Astrocyte (in vitro differentiated cells and primary cell): ENCODE results near the gene DENND4B. TPM values are rescaled to one million over a fixed set of nuclear protein-coding genes. Genes with fewer than 3 reads are reported as not detected.

ENCODE experiments used
- DNase-seq: peaks from one replicate; pipeline ENCODE4 v3.0.0-alpha.2; 2010; ENCODE audit warnings: low read depth
- FAIRE-seq: peaks from 2 replicates; lab custom pipeline; 2011; peaks lifted over from hg19 to GRCh38; lab: Jason Lieb, UNC
- H2AFZ ChIP-seq: 2 replicates; pipeline ENCODE4 v1.6.0; 2012; ENCODE audit warnings: low read depth, low read length, inconsistent platforms
- H3K27ac ChIP-seq: 2 replicates; pipeline ENCODE4 v1.5.1; 2011; ENCODE audit warnings: low read depth, low read length, inconsistent platforms
- H3K27me3 ChIP-seq: 2 replicates; pipeline ENCODE4 v1.6.0; 2011; ENCODE audit warnings: low read length, inconsistent platforms; ENCODE audit not compliant: insufficient read depth
- H3K36me3 ChIP-seq: 2 replicates; pipeline ENCODE4 v1.5.1; 2011; ENCODE audit warnings: low read length, inconsistent platforms; ENCODE audit not compliant: insufficient read depth
- H3K4me1 ChIP-seq: 2 replicates; pipeline ENCODE4 v1.5.1; 2011; ENCODE audit warnings: low read length, inconsistent platforms; ENCODE audit not compliant: insufficient read depth
- H3K4me2 ChIP-seq: 2 replicates; pipeline ENCODE4 v1.6.0; 2012; ENCODE audit warnings: low read length, inconsistent platforms
- H3K4me3 ChIP-seq: 2 replicates; pipeline ENCODE4 v1.5.1; 2011; ENCODE audit warnings: low read depth, mild to moderate bottlenecking, low read length, inconsistent platforms; ENCODE audit not compliant: insufficient read depth
- H3K79me2 ChIP-seq: 2 replicates; pipeline ENCODE4 v1.6.0; 2012; ENCODE audit warnings: mild to moderate bottlenecking, low read length, inconsistent platforms; ENCODE audit not compliant: insufficient read depth
- H3K9ac ChIP-seq: 2 replicates; pipeline ENCODE4 v1.6.0; 2012; ENCODE audit warnings: mild to moderate bottlenecking, low read length, inconsistent platforms
- H3K9me3 ChIP-seq: 2 replicates; pipeline ENCODE4 v1.5.1; 2012; ENCODE audit warnings: low read depth, mild to moderate bottlenecking, low read length, inconsistent platforms; ENCODE audit not compliant: insufficient read depth
- H4K20me1 ChIP-seq: 2 replicates; pipeline ENCODE4 v1.6.0; 2012; ENCODE audit warnings: low read length, inconsistent platforms; ENCODE audit not compliant: insufficient read depth
- H3K27ac Mint-ChIP-seq: one replicate; pipeline ENCODE4 v1.8.0; 2021; ENCODE audit warnings: mild to moderate bottlenecking, mixed read lengths; ENCODE audit not compliant: unreplicated experiment
- H3K27me3 Mint-ChIP-seq: one replicate; pipeline ENCODE4 v1.8.0; 2021; ENCODE audit warnings: low read depth, mixed read lengths; ENCODE audit not compliant: unreplicated experiment
- H3K36me3 Mint-ChIP-seq: one replicate; pipeline ENCODE4 v1.8.0; 2021; ENCODE audit warnings: low read depth, mixed read lengths; ENCODE audit not compliant: unreplicated experiment
- H3K4me1 Mint-ChIP-seq: one replicate; pipeline ENCODE4 v1.8.0; 2021; ENCODE audit warnings: low read depth, mixed read lengths; ENCODE audit not compliant: unreplicated experiment
- H3K4me3 Mint-ChIP-seq: one replicate; pipeline ENCODE4 v1.8.0; 2021; ENCODE audit warnings: mild to moderate bottlenecking, moderate library complexity, mixed read lengths; ENCODE audit not compliant: unreplicated experiment
- H3K9me3 Mint-ChIP-seq: one replicate; pipeline ENCODE4 v1.8.0; 2021; ENCODE audit warnings: mild to moderate bottlenecking, mixed read lengths; ENCODE audit not compliant: unreplicated experiment
- CTCF ChIP-seq: IDR thresholded peaks from 2 replicates; pipeline ENCODE4 v1.5.1; 2011; ENCODE audit warnings: low read depth, mild to moderate bottlenecking, inconsistent platforms, low read length, moderate library complexity; ENCODE audit not compliant: insufficient read depth
- EZH2 ChIP-seq: IDR thresholded peaks from 2 replicates; pipeline ENCODE4 v1.6.1; 2012; ENCODE audit warnings: mild to moderate bottlenecking, low read length, inconsistent platforms; ENCODE audit not compliant: insufficient read depth
- total RNA-seq: library from RNA; stranded (reverse); gene quantifications from 2 replicates; pipeline ENCODE4 v1.2.1, GENCODE V29; 2021

The DENND4B gene
- total RNA-seq, 1 donor from 2014 or later = 31.3 TPM

GRCh38 chr1:153882296-153882912, 64.1 kb downstream of the DENND4B start:
- peaks cover 34% of the 10 kb centered on the region for H4K20me1 ChIP-seq
- H3K4me2 ChIP-seq = peak overlapping the region; percentile 88
- no peak for FAIRE-seq
- TF ChIP-seq CTCF (no peak), EZH2 (no peak)
- H3K9ac ChIP-seq = peak overlapping the region; percentile 84
- H3K4me3 ChIP-seq = peak overlapping the region; percentile 41
- Mint-ChIP-seq H3K36me3 (no peaks in the 10 kb centered on the region), H3K4me1 (peaks cover 9% of the 10 kb centered on the region), H3K27me3 (no peaks in the 10 kb centered on the region), H3K4me3 (no peak overlapping the region), H3K9me3 (no peaks in the 10 kb centered on the region), H3K27ac (no peak overlapping the region)
- peaks cover 86% of the 10 kb centered on the region for H3K79me2 ChIP-seq
- peak; percentile 11 for DNase-seq
- no peaks in the 10 kb centered on the region for H3K36me3 ChIP-seq
- peaks cover 18% of the 10 kb centered on the region for H3K4me1 ChIP-seq
- H2AFZ ChIP-seq = no peak overlapping the region
- no peaks in the 10 kb centered on the region for H3K27me3 ChIP-seq
- H3K9me3 ChIP-seq = no peaks in the 10 kb centered on the region
- peak overlapping the region; percentile 62 for H3K27ac ChIP-seq

- H3K36me3 ChIP-seq = no peaks in the 10 kb centered on the region
- FAIRE-seq = no peak
- peak overlapping the region; percentile 62 for H3K27ac ChIP-seq
- Mint-ChIP-seq H3K4me1 (peaks cover 7% of the 10 kb centered on the region), H3K27ac (no peak overlapping the region), H3K36me3 (no peaks in the 10 kb centered on the region), H3K27me3 (no peaks in the 10 kb centered on the region), H3K9me3 (no peaks in the 10 kb centered on the region), H3K4me3 (no peak overlapping the region)
- DNase-seq = peak; percentile 35
- peak overlapping the region; percentile 41 for H3K4me3 ChIP-seq
- TF ChIP-seq CTCF (no peak), EZH2 (no peak)
- H3K9me3 ChIP-seq = no peaks in the 10 kb centered on the region
- no peaks in the 10 kb centered on the region for H3K27me3 ChIP-seq
- peak overlapping the region; percentile 84 for H3K9ac ChIP-seq
- peaks cover 86% of the 10 kb centered on the region for H3K79me2 ChIP-seq
- H3K4me1 ChIP-seq = peaks cover 18% of the 10 kb centered on the region
- peak overlapping the region; percentile 88 for H3K4me2 ChIP-seq
- peak overlapping the region; percentile 19 for H2AFZ ChIP-seq
- H4K20me1 ChIP-seq = peaks cover 34% of the 10 kb centered on the region
Observed at GRCh38 chr1:153881751-153882150, 64.8 kb downstream of the DENND4B start.

- Histone ChIP-seq H3K4me1 (peaks cover 18% of the 10 kb centered on the region), H3K27ac (peak overlapping the region; percentile 62), H3K27me3 (no peaks in the 10 kb centered on the region), H4K20me1 (peaks cover 33% of the 10 kb centered on the region), H3K4me3 (peak overlapping the region; percentile 41), H3K9ac (peak overlapping the region; percentile 84), H3K36me3 (no peaks in the 10 kb centered on the region), H3K9me3 (no peaks in the 10 kb centered on the region), H3K79me2 (peaks cover 84% of the 10 kb centered on the region), H2AFZ (no peak overlapping the region), H3K4me2 (peak overlapping the region; percentile 88)
- Mint-ChIP-seq H3K36me3 (no peaks in the 10 kb centered on the region), H3K4me3 (no peak overlapping the region), H3K9me3 (no peaks in the 10 kb centered on the region), H3K4me1 (peaks cover 7% of the 10 kb centered on the region), H3K27ac (no peak overlapping the region), H3K27me3 (no peaks in the 10 kb centered on the region)
- no peak for TF ChIP-seq EZH2
- FAIRE-seq (peak; percentile 26), DNase-seq (peak; percentile 92)
Observed at GRCh38 chr1:153880962-153881361, 65.6 kb downstream of the DENND4B start.
